GM23338 (cell line): Measurements from ENCODE around the gene SIAH1.

ENCODE experiments used
- CTCF ChIP-seq, 2 experiments: fragments of 200-600 bp in 1 of 2; sonication (generic) in 1 of 2; conservative IDR thresholded peaks; 2 replicates each; pipeline versions ENCODE4 v1.5.1 to v1.6.1; 2016 to 2017; ENCODE audit warnings: antibody characterized with exemption in 2 of 2, low read depth in 2 of 2, mild to moderate bottlenecking in 2 of 2, moderate library complexity in 1 of 2
- EZH2 ChIP-seq: fragments of 200-600 bp; sonication (generic); IDR thresholded peaks from one replicate; pipeline ENCODE4 v1.8.0; 2017; ENCODE audit warnings: antibody characterized with exemption, mild to moderate bottlenecking, low read depth; ENCODE audit not compliant: unreplicated experiment

- no peak for TF ChIP-seq EZH2
- TF ChIP-seq CTCF (conservative IDR thresholded peaks at IDR 0.05; ENCODE audit: low read depth in 2 of 2), result no peak
These were observed 1.5 kb upstream of the SIAH1 start for GRCh38 chr16:48386559-48387312.
